Activated T-cell treated with anti-CD3 and anti-CD28 coated beads, Interleukin-2, amount 50 U/mL, for 48 hours (primary cell): Measurements from ENCODE around the gene FHIT.
"Not testable (repeated sequence)": the region's sequence is repeated elsewhere in the genome, so short reads cannot be mapped to it uniquely, and the experiment has no call there.

Source experiments
- DNase-seq, 2 experiments: peaks; one replicate each; pipeline ENCODE4 v3.0.0-alpha.2; 2020

Gene FHIT

GRCh38 chr3:61108247-61109019 lies 142.8 kb downstream of the FHIT start:
- DNase-seq, result no peak

GRCh38 chr3:61094608-61095007 lies 156.6 kb downstream of the FHIT start:
- DNase-seq, result no peak

GRCh38 chr3:61093364-61093763 lies 157.9 kb downstream of the FHIT start:
- no peak for DNase-seq

- no peak for DNase-seq
Observed at GRCh38 chr3:61092870-61093269, 158.4 kb downstream of the FHIT start.

GRCh38 chr3:61090389-61091169 lies 160.7 kb downstream of the FHIT start:
- no peak for DNase-seq

GRCh38 chr3:61087465-61087864 lies 163.8 kb downstream of the FHIT start:
- DNase-seq, result no peak

- no peak for DNase-seq
Observed at GRCh38 chr3:61081554-61081953, 169.7 kb downstream of the FHIT start.

GRCh38 chr3:61080737-61081445 lies 170.4 kb downstream of the FHIT start:
- no peak for DNase-seq

- DNase-seq, result no peak
Observed at GRCh38 chr3:61078048-61078752, 173.1 kb downstream of the FHIT start.

- no peak for DNase-seq
Observed at GRCh38 chr3:61077551-61077950, 173.7 kb downstream of the FHIT start.

GRCh38 chr3:61074783-61075182 lies 176.5 kb downstream of the FHIT start:
- no peak for DNase-seq

- DNase-seq, result no peak
Observed at GRCh38 chr3:61073566-61074165, 177.6 kb downstream of the FHIT start.

GRCh38 chr3:61068084-61068483 lies 183.2 kb downstream of the FHIT start:
- DNase-seq, result no peak

- no peak for DNase-seq
Observed at GRCh38 chr3:61066800-61067199, 184.5 kb downstream of the FHIT start.

- not testable (repeated sequence) for DNase-seq
Observed at GRCh38 chr3:61066222-61066621, 185.0 kb downstream of the FHIT start.

GRCh38 chr3:61065451-61066011 lies 185.7 kb downstream of the FHIT start:
- DNase-seq, result no peak

GRCh38 chr3:61061092-61061723 lies 190.0 kb downstream of the FHIT start:
- DNase-seq, result no peak

GRCh38 chr3:61060411-61060861 lies 190.8 kb downstream of the FHIT start:
- DNase-seq, result no peak

GRCh38 chr3:61058836-61059235 lies 192.4 kb downstream of the FHIT start:
- DNase-seq, result no peak

- DNase-seq, result no peak
Observed at GRCh38 chr3:61057464-61057863, 193.8 kb downstream of the FHIT start.

- DNase-seq, result no peak
Observed at GRCh38 chr3:61055447-61055846, 195.8 kb downstream of the FHIT start.
